ENCODE measurements around the gene P2RX3.

Gene P2RX3

DNA sequence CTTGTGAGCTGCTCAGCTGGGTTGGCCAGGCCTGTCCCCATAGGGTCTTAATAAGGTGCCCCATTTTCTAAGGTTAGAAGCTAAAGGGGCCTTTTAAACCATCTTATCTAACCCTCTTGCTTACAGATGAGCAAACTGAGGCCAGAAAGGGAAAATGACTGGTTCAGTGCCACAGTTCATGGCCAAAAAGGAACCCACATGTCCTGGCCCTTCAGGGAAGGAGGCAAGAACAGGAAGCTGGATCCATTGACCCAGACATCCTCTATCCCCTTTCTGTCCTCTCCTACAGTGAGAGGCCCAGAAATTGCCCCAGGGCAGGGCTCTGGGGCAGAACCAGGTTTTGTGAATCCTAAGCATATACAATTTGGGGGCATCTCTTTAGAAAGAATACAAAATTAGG is 32.8 kb downstream of the P2RX3 start:
- no peak for DNase-seq (ENCODE audit: low read depth in 2 of 2)

DNA sequence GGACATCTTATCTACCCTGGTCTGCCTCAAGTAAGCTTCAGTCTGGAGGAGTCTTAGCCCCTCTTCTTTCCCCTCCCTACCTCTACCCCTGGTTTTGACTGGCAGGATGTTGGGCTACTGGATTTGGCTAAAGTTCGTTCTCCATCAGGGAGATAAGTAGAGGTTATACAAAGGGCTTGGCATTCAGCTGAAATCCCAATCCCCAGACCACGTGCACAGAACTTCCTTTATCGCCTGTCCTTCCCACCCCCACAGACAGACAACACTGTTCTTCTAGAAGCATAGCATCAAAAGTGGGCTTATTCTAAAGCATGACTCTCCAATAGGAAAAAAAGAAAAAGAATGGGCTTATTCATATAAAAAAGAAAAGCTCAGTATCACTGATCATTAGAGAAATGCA is 35.0 kb downstream of the P2RX3 start:
- DNase-seq (ENCODE audit: low read depth in 2 of 2): no peak

DNA sequence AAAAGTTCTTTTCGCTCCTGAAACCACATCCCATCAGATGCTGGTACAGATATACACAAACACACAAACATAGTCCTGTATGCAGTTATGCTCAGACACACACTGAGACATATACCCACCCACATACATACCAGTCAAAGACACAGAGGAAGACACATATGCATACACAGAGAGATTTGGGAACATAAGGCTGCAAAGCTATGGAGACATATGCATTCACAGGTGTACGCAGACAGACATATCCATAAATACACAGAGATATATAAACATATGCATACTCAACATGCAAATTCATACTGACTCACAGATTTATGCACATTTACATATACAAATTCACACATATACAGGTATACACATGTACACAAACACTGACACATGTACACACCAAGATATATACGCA is 36.8 kb downstream of the P2RX3 start:
- DNase-seq (ENCODE audit: low read depth in 2 of 2): no peak

DNA sequence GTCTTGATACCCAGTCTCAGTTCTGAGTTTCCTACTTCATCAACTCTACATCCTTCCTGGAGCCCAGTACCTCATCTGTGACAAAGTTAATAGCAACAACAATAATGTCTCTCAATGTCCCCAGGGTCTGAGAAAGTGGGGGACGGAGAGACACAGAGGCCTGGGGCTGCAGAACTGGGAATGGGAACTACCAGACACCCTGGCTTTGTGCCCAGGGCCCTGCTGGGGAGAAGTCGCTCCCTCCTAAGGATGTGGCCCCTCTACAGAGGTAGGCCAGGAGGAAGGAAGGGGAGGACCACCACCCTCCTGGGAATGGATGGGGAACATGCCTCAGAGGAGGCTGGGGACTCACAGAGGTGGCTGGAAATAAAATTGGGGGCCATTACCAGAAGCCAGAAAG is 37.3 kb downstream of the P2RX3 start:
- no peak for DNase-seq (ENCODE audit: low read depth in 2 of 2)

DNA sequence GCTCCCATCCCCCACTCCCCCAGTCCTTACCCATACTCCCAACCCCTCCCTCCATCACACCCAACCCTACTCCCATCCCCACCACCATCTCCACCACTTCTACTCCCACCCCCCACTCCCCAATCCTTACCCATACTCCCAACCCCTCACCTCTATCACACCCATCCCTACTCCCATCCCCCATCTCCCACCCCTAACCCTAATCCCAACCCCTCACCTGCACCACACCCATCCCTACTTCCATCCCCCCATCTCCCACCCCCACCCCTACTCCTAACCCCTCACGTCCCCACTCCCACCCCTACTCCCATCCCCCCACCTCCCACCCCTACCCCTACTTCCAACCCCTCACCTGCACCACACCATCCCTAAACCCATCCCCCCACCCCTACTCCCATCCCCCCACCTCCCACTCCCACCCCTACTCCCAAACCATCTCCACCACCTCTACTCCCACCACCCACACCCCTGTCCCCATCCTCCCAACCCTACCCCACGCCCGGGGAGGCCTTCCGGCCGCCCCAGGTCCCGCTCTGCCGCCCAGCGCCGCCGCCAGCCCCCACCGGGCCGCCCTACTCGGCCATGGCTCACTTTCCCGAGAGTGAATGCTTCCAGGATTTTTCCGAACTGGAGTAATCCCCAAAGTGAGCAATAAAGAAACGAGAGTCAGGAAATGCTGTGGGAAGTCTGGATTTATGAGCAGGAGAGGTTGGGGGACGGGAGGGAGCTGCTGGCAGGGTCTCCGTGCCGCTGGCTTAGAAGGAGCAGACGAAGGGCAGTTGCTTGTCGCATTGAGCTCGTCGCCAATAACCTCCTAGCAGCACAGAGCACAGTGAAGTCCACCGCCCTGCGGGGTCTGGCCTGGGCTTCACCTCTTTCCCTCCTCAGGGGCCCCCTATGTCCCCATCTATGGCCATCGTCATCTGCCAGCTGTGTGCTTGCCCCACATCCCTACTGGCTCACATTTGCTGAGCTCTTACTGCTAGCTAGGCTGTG is 38.2 kb downstream of the P2RX3 start:
- no peak for DNase-seq (ENCODE audit: low read depth in 2 of 2)

DNA sequence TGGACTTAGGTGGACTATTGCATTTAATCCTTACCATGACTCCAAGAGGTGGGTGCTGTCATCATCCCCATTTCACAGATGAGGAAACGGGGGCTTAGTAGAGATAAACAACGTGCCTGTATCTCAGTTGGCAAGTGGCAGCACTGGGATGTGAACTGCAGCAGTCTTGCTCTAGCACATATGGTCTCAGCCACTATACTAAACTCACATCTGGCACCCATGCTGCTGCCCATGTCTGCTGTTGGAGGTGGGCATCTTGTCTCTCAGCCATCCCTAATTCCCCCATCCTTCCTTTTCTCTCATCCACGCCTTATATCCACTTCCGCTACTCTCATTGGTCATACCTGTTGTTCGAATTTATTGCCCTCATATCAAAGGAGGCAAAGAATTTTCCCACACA is 39.0 kb downstream of the P2RX3 start:
- DNase-seq (ENCODE audit: low read depth in 2 of 2): no peak

DNA sequence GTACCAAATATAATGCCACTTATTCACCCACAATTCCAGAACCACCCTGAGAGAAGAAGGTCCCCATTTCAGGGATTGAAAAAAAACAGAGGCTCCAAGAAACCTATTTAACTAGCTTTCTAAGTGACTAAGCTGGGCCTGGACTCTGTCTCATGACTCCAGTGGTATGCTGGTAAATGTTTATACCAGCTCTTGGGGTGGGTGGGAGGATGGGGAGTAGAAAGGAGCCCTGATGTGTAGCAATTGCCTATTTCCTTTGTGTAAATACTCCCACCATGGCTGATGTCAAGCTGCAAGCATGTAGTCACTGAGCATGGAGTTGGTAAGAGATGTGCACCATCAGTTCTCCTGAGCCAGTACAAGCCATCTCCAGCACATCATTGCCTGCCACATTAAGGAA is 40.0 kb downstream of the P2RX3 start:
- DNase-seq (ENCODE audit: low read depth in 2 of 2): no peak

DNA sequence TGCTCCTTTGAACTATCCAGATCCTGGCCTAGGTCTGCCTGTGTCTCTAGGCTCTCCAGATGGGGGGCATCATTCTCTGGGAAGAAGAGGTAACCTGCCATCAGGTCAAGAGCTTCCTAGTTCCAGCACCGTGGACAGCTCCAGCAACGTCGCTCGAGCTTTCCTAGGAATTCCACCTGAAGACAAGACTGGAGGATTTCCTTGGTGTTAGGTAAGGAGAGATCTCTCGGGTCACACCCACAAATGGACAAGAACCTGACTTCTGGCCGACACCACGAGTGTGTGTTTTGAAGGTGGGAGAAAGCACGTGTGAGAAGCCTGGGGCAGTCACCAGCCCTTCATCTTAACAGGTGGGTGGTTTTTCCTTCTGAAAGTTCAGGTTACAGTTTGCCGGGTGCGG is 41.6 kb downstream of the P2RX3 start:
- DNase-seq (ENCODE audit: low read depth in 2 of 2): no peak

DNA sequence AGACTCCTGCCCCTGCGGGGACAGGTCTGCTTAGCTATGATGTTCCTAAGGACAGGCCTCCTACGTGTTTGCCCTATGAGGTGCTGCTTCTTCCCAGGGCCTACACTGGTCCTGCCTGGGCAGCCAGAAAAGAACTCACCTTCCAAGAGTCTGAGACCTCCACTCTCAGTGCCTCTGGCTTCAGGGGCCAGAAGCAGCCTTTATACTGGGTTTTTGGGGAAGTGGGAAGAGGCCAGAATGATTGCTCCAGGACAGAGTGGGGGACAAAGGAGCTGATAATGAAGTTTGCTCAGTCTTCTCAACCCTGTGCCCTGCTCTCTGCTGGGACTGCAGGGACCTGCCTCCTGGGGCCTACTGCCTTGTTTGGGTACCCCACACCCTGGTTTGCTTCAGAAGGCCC is 42.8 kb downstream of the P2RX3 start, which contains the start of gene PRG3:
Gene PRG3, minus strand, starts transcription at position 176 of the 400 bp plus-strand sequence. CDS start 442 bp downstream, outside the sequence.
- DNase-seq (ENCODE audit: low read depth in 2 of 2): no peak

DNA sequence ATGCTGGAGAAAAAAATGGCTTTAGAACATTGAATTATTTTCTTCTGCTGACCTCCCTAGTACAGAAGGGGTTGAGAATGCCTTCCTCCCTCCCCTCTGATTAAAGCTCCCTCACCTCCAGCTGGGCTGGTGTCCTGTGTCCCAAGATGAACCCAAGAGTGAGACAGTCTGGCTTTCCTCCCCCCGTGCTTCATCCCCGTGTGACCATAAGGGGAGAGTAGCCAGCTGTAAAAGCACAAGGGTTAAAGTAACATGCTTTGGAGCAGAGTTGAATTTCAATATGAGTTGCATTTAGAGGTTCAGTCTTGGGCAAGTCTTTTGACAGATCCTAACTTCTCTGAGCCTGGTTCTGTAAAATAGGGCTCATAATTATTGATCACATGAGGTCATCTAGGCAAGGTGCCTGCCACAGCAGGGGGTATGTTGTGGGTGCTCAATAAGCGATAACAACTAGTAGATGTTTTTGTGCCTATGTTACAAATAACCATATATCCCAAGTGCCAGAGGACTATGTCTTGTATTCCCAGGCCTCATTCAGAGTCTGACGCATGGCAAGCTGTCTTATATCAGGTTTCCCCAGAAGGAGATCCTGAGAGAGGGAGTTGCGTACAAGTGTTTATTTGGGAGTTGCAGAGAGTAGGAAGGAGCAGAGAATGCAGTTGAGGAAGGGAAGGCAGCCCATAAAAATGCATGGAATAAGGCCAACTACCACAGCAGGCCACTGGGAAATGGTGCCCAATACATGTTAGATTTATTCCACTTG is 48.2 kb downstream of the P2RX3 start:
- DNase-seq (ENCODE audit: low read depth in 2 of 2): no peak

DNA sequence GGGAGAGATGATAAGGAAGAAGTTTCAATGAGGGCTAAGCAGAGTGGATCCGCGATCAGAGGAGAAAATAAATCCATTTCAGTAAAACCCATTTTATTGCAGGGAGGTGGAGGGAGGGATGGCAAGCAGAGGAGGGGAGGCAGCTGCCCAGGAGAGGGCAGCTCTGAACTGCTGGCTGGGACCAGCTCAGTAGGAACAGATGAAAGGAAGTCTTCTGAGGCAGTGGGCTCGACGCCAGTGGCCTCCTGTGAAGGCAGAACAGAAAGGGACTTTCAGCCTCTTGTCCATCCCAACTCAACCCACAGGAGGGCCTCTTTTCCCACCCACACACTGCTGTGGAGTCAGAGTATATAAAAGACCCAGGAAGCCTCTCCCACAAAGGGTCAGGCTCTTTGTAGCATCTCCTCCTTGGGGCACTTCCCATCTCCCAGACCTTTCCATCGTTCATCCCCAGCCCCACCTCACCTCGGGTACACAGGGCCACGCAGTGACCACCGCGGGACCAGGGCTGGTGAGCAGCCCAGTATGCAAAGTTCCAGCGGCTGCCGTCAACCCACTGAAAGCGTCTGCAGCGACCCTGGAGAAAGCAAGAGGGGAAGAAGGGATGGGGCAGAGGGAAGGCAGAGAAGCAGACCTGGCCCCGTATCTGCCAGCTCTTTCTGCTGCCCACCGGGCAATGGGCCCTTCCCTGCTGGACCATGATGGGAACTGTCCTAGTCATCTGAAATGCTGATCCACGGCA is 49.3 kb downstream of the P2RX3 start:
- no peak for DNase-seq (ENCODE audit: low read depth in 2 of 2)

DNA sequence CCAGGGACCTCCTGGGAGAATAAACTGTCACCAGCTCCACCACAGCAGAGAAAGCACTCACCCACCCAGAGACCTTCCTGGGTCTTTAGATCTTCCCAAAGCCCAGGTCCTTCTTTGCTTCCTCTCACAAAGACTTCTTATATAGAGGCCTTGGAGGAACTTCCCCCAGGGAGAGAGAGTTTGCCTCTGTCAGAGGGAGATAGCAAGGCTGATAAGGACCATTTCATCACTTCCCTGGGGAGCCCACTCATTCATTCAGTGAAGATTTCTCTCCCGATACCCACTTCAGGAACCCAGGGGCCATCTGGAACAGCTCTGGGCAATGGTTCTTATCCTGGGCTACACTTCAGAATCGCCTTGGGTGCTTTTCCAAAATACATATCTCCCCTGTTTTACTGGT is 52.4 kb downstream of the P2RX3 start, which contains the start of gene PRG2:
Gene PRG2, minus strand, starts transcription at position 116 of the 400 bp plus-strand sequence. CDS start 706 bp downstream, outside the sequence.
- DNase-seq (ENCODE audit: low read depth in 2 of 2): no peak

DNA sequence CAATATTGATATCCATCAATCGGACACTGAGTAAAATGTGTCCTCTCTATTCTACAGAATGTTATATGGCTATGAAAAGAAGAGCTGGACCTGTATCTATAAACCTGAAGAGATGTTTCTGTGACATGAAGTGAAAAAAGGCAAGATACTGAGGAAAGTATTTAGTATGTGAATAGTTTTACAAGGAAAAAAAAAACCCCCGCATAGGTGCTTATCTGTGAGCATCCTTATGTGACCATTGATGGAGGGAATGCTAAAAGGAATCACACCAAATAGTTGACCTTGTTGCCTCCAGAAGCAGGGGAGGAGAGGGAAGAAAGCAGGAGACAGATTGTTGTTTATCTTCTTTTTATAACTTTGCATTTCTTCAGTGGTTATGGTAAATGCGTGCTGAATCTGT is 53.0 kb downstream of the P2RX3 start:
- no peak for DNase-seq (ENCODE audit: low read depth in 2 of 2)

DNA sequence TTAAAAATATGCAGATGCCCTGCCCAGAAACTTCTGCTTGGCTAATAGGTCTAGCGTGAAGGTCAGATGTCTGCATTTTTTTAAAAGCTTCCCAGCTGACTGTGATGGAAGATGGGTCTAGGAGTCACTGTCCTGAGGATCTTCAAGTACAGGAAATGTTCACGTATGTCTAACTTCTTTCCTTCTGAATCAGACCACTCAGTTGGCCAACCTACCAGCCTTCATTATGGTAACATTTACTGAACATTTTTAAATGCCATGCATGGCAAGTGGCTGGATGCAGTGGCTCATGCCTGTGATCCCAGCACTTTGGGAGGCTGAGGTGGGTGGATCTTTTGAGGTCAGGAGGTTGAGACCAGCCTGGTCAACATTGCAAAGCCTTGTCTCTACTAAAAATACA is 53.4 kb downstream of the P2RX3 start:
- DNase-seq (ENCODE audit: low read depth in 2 of 2): no peak

DNA sequence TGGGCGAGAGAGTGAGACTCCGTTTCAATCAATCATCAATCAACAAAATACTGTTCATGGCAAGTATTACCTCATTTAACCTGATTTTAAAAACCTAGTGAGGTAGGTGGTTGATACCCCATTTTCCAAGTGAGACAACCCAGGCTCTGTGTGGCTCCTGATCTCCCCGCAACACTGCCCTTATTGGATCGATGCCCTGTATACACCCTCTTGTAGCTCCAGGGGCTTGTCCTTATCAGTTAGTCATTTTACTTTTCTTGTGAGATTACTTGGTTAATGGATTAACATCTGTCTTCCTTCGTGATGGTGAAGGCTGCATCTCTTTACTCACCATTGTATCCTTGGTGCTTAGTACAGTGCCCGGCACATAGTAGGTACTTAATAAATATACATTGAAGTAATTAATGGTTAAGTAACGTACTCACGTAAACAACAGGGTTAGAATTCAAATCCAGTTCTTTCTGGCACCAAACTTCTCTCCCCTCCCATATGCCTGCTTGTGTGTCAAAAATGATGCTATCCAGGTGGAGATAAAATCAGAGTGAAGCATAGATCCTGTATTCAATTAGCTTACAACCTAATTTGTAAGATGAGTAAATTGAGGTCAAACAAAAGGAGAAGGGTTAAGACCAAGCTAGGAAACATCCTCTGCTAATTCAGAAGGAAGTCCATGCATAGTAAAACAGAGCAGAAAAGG is 54.1 kb downstream of the P2RX3 start:
- DNase-seq (ENCODE audit: low read depth in 2 of 2): no peak

DNA sequence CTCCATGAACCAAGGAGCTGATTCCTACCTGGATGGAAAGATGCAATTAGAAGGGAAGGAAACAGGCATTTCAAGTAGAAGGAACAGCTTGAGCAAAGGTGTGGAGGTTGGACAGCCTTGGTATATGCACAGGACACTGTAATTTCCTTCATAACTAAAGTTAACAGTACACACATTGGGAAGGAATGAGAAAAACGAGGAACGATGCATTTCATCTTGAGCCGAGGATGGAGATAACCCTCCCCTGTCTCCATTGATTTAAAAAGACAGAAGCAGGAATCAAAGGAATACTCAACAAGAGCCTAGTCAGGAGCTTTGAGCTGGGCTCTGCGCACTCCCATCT is 54.6 kb downstream of the P2RX3 start:
- no peak for DNase-seq (ENCODE audit: low read depth in 2 of 2)

DNA sequence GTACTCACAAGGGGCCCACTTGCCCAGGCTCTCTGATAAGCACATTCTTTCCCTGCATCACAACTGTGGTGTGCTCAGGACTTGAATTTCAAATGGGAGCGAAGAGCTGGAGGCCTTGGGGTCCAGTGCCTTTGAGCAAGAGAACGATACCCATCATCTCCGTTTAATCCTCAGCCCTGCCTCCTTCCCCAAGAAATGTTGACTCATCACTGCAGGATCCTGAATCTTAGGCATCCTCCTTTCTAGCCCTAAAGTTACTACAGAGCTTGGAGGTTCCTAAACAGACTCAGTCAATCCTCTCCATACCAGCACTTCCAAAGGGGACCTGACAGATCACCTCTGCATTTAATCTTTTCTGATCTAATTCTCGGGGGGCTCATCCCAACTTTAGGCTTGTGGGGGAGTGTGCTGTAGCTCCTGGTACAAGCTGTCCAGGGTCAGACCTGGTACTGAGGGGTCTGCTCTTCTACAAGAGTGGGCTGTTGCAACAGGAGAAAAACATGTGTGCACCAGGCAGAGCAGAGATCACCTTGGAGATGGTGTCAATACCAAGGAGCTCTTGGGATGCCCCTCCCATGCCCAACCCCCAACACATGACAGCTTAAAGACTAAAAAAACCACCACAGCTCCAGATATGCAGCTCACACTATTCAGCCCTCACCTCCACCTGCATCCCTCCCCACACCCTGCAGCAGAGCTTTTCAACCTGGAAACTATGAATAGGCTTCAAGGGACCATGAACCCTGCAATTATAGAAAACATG is 56.2 kb downstream of the P2RX3 start:
- no peak for DNase-seq (ENCODE audit: low read depth in 2 of 2)

DNA sequence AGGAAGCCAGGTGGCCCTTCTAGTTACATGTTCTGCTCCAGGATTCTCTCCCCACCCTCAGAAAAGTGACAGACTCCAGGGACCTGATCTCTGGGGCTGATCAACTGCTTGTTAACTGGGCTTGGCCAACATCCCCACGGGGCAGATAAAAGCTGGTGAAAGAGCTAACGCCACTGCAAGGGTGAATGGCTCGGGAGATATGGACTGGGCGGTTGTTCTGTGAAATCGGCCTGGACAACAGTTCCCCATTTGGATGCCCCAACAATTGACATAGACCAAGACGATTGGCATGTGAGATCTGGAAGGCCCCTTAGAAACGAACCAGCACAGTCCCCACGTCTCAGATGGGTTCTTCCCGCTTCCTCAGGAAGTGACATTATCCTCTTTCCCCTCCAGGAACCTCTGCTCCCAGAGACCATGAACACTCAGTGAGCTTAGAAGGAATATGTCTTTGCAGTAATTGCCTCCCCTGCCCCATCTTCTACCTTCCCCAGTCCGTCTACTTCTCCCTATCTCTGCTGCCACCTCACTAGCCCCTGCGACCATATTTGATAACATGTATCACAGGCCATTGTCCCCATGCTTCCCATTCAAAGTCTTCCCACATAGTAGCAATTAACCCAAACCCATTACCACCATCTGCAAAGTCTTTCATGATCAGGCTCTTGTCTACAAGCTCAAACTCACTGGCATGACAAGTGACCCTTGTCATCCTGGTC is 57.9 kb downstream of the P2RX3 start:
- no peak for DNase-seq (ENCODE audit: low read depth in 2 of 2)

DNA sequence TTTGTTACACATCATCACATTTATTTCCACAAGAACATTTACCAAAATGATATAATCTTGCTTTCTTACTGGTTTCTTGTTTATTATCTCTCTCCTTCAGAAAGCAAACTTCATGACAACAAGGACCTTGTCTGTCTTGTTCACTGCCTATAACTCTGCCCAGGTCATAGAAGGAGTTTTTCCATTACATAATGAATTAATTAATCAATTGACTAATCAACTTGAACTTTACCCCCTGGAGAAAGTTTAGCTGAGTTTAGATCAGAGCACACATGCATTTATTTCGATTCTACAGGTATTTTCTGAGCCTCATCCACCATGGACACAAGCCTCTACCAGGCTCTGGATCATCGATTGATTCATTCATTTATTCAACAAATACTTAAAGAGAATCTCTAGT is 58.6 kb downstream of the P2RX3 start:
- no peak for DNase-seq (ENCODE audit: low read depth in 2 of 2)

DNA sequence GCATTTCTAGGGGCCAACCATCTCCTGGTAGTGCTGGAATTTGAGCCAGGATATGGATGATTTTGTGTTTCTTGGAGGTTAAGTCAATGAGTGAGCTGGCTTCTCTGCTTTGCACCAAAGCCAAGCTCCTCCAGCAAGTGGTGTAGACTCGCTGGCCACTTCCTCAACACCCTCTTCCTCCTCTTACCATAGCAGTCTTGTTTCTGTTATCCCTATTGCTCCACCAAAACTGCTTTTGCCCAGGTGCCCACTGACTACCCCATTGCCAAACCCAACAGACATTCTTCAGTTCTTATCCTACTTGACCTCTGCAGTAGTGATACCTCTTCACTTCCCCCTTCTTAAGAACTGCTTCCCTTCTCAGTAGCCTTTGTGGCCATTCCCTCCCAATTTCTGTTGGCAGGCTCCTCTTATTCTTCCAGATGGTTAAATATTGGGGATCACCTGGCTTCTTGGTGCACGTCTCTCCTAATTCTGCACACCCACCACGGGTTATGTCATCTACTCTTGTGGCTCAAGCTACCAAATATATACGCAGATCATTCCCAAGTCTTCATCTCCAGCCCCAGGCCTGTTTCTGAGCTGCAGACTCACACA is 59.3 kb downstream of the P2RX3 start:
- DNase-seq (ENCODE audit: low read depth in 2 of 2): no peak

Measured in stimulated activated CD8-positive, alpha-beta memory T cell treated with anti-CD3 and anti-CD28 coated beads, Interleukin-2, amount 100 ng/mL, for 1 hour (primary cell).